K562 (cell line): ENCODE data around the gene GPR21. TPM values are rescaled to one million over a fixed set of nuclear protein-coding genes. Genes with fewer than 3 reads are reported as not detected.
A peak's percentile ranks its signal among the peaks of the same experiment; 100 is the strongest.

Experiments used
- ARID2 ChIP-seq: fragments of 450-650 bp; IDR thresholded peaks from 2 replicates; pipeline ENCODE4 v1.6.1; 2017; ENCODE audit warnings: antibody characterized with exemption, mild to moderate bottlenecking
- EZH2 ChIP-seq: IDR thresholded peaks from 2 replicates; pipeline ENCODE4 v1.6.1; 2012; ENCODE audit warnings: low read depth, mild to moderate bottlenecking, inconsistent platforms, low read length, borderline replicate concordance
- RAD21 ChIP-seq, 2 experiments: fragments of 250-450 bp in 1 of 2; fragments of 450-650 bp in 1 of 2; sonication (Bioruptor Pico) in 1 of 2; formaldehyde crosslinking in 1 of 2; IDR thresholded peaks in 1 of 2; conservative IDR thresholded peaks in 1 of 2; 2 replicates each; pipeline versions ENCODE4 v1.4.0 to v1.8.0; 2020 to 2022; ENCODE audit warnings: mild to moderate bottlenecking in 2 of 2, moderate library complexity in 1 of 2
- TEAD4 ChIP-seq, 2 experiments: sonication (generic) in 1 of 2; formaldehyde crosslinking in 1 of 2; IDR thresholded peaks; 2 replicates each; pipeline versions ENCODE4 v1.6.1 to v1.8.0; 2012 to 2022; ENCODE audit warnings: borderline replicate concordance in 1 of 2, inconsistent platforms in 1 of 2, low read length in 1 of 2, mild to moderate bottlenecking in 1 of 2, missing genetic modification reagents in 1 of 2
- ZNF146 ChIP-seq: IDR thresholded peaks from one replicate; pipeline ENCODE4 v1.6.1; 2018; ENCODE audit warnings: missing compliant biosample characterization; ENCODE audit not compliant: unreplicated experiment
- ZNF384 ChIP-seq: IDR thresholded peaks from 2 replicates; pipeline ENCODE4 v1.6.1; 2012; ENCODE audit warnings: low read depth, low read length, improper control_type of control experiment
- polyA plus RNA-seq, 8 experiments: library from polyadenylated mRNA; depleted of rRNA in 4 of 8; stranded (reverse) in 5 of 8; unstranded in 3 of 8; fragments of >200 nt; fragmentation: Nextera tagmentation in 2 of 8; fragmentation: Illumina TruSeq in 1 of 8; extraction: Ambion mirVana in 2 of 8; extraction: Trizol in 1 of 8; gene quantifications; 2 replicates each; pipeline versions ENCODE4 v1.2.1 to v1.2.3, GENCODE V29; 2011 to 2014; ENCODE audit warnings: inconsistent platforms in 1 of 8, missing spikeins in 1 of 8
- total RNA-seq, 7 experiments: library from RNA; depleted of rRNA in 6 of 7; stranded (reverse); fragments of >200 nt in 6 of 7; fragmentation: Illumina TruSeq in 2 of 7; extraction: Trizol in 2 of 7; gene quantifications; 2 replicates each; pipeline versions ENCODE4 v1.2.1 to v1.2.3, GENCODE V29; 2011 to 2021; ENCODE audit warnings: low replicate concordance in 1 of 7
- TF ChIP-seq, protein P1 (sequence below), 3 experiments: IDR thresholded peaks in 2 of 3; conservative IDR thresholded peaks in 1 of 3; 2 replicates each; pipeline ENCODE4 v1.5.1; 2011 to 2012; ENCODE audit warnings: low read length in 3 of 3, mild to moderate bottlenecking in 3 of 3, control low read depth in 2 of 3, improper control_type of control experiment in 1 of 3, inconsistent platforms in 1 of 3, low read depth in 1 of 3, mixed read lengths in 1 of 3, moderate library complexity in 1 of 3; ENCODE audit not compliant: insufficient read depth in 2 of 3
- TF ChIP-seq, protein P2 (sequence below): fragments of 450-650 bp; formaldehyde crosslinking; IDR thresholded peaks from 2 replicates; pipeline ENCODE4 v1.4.0; 2020; ENCODE audit warnings: mild to moderate bottlenecking, moderate library complexity

The GPR21 gene
- total and polyA plus RNA-seq, 9 of the 15 experiments (the other 6 are each of a cell fraction or from before 2014, with no cell fraction given), result 0.16 to 0.83 (median 0.36) TPM; not detected in 6

DNA sequence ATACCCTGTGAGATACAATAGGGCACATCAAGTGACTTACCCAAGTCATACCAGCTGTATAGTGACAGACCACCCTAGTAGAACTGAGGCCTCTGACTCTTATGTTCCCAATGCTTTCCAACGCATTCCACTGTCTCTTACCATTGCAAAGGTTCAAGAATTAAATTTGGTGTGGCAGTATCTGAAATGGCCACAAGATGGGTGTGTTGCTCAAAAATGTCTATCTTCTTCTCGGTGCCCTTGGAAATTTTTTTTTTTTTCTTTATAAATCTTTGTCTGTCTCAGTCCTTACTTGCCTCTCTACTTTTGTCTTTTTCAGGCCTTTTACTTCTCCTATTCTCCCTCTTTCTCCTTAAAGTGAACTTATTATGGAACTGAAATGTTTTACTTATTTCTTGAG, 48.4 kb downstream of the GPR21 start (continued):
- no peak for TF ChIP-seq TEAD4 (IDR thresholded peaks at IDR 0.05; ENCODE audit: low read length)
- TF ChIP-seq TEAD4 (CRISPR knock-in tag; IDR thresholded peaks at IDR 0.05; ENCODE audit: borderline replicate concordance), result no peak
- TF ChIP-seq EZH2, result no peak
- peak; percentile 49; the same call in 1 of the 2 replicates for TF ChIP-seq ARID2
- TF ChIP-seq RAD21 (CRISPR knock-in tag; conservative IDR thresholded peaks at IDR 0.05 in 1 of 2, IDR thresholded peaks at IDR 0.05 in 1 of 2), result peak; percentile 57 to 76
- TF ChIP-seq, protein P1, sequence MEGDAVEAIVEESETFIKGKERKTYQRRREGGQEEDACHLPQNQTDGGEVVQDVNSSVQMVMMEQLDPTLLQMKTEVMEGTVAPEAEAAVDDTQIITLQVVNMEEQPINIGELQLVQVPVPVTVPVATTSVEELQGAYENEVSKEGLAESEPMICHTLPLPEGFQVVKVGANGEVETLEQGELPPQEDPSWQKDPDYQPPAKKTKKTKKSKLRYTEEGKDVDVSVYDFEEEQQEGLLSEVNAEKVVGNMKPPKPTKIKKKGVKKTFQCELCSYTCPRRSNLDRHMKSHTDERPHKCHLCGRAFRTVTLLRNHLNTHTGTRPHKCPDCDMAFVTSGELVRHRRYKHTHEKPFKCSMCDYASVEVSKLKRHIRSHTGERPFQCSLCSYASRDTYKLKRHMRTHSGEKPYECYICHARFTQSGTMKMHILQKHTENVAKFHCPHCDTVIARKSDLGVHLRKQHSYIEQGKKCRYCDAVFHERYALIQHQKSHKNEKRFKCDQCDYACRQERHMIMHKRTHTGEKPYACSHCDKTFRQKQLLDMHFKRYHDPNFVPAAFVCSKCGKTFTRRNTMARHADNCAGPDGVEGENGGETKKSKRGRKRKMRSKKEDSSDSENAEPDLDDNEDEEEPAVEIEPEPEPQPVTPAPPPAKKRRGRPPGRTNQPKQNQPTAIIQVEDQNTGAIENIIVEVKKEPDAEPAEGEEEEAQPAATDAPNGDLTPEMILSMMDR (IDR thresholded peaks at IDR 0.05 in 2 of 3, conservative IDR thresholded peaks at IDR 0.05 in 1 of 3; ENCODE audit: insufficient read depth in 2 of 3, low read depth in 1 of 3, low read length in 3 of 3), result peak; percentile 55 to 84 (median 67); a peak in 5 of 6 replicates
- TF ChIP-seq ZNF146 (CRISPR knock-in tag), result no peak
- TF ChIP-seq ZNF384, result peak; percentile 87
- TF ChIP-seq, protein P2, sequence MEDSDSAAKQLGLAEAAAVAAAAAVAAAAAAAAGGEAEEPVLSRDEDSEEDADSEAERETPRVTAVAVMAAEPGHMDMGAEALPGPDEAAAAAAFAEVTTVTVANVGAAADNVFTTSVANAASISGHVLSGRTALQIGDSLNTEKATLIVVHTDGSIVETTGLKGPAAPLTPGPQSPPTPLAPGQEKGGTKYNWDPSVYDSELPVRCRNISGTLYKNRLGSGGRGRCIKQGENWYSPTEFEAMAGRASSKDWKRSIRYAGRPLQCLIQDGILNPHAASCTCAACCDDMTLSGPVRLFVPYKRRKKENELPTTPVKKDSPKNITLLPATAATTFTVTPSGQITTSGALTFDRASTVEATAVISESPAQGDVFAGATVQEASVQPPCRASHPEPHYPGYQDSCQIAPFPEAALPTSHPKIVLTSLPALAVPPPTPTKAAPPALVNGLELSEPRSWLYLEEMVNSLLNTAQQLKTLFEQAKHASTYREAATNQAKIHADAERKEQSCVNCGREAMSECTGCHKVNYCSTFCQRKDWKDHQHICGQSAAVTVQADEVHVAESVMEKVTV (CRISPR knock-in tag), result peak; percentile 48; the same call in 1 of the 2 replicates
- TF ChIP-seq, all 486 proteins: peak for 7
